GM19023 (cell line): ENCODE results near the gene IRF1.

Source experiments
- ATAC-seq: cut with Tn5 transposase; IDR thresholded peaks from one replicate; pipeline ENCODE4 v1.9.1; 2021; ENCODE audit warnings: mild to moderate bottlenecking, moderate library complexity; ENCODE audit not compliant: unreplicated experiment

The IRF1 gene

DNA sequence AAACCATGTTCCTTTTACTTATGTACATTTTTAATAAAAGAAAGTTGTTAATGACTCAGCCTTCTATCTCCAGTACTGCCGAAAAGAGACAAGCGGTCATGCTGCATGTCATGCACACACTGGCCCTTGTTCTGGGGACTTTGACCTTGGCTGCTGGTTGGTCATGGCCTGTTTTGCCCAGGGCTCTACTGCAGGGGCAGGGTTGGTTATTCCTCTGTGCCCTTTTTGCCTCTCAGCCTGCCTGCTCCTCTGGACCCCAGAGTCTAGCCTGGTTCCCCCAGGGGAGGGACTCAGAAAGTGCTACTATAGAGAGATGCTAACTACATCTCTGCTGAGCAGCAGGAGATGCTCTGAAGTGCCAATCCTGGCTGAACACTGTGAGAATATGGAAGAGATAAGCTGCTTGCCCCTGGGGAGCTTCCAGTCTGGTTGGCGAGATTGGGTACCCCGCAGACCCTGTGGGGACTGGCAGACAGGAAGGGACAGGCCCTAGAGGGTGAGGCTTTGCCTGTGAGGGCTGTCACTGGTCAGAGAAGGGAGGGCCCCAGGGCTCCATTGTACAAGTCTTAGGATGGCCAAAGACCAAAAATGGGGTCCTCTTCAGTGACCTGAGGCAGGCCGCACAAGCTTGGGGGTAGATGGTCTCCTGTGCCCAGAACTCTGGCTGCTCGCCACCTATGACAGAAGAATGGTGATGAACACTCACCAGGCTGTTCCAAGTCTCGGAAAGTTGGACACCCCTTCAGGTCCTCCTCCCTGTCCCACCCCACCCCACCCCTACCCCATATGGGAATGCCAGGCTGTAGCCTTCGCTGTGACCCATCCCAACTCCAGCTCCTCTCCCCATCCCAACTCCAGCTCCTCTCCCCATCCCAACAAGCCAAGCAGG, 14.3 kb downstream of the IRF1 start:
- ATAC-seq: no peak

- no peak for ATAC-seq
These were observed 15.1 kb downstream of the IRF1 start for GRCh38 chr5:132475497-132475882.

GRCh38 chr5:132474881-132475496, 15.6 kb downstream of the IRF1 start:
- ATAC-seq: no peak

GRCh38 chr5:132474131-132474723, 16.3 kb downstream of the IRF1 start:
- ATAC-seq: no peak

GRCh38 chr5:132473668-132474067, 16.9 kb downstream of the IRF1 start:
- no peak for ATAC-seq

DNA sequence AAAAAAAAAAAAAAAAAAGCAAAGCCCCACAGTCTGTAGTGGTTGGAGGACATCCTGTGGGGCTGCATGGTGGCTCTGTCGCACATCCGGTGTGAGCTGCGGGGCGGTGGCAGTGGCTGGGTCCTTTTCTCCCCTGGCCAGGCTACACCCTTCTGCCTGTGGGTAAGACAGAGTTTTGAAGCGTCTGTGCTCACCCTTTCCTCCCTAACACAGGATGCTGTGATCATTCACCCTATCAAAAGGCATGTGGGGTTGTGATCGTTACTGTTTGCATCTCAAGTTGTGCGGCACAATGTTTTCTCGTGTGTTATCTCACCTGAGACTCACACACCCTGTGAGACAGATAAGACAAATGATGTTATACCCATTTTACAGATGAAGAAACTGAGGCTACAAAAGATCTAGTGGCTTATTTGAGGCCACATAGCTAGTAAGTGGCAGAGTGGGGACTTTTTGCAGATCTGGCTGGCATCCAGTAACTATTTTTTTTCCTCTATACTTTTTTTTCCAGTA, 17.5 kb downstream of the IRF1 start:
- peak; percentile 91 for ATAC-seq

- ATAC-seq: no peak
These were observed 18.1 kb downstream of the IRF1 start for GRCh38 chr5:132472431-132472830.

DNA sequence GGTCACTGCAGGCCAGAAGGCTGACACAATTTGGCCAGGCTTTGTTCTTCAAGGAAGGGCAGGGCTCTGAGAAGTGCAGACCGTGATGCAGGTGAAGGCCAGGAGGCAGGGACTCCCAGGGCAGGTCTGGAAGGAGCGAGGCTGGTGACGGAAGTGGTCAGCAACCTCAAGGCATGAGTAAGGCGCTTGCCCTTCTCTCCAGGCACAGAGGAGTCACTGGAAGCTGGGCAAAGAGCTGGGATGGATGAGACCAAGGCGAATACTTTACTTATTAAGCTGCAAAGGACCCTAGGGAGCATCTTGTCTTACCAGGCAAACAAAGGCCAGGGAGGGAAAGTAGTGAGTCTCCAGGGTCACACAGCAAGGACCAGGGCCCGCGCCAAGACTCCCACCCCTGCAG, 18.6 kb downstream of the IRF1 start:
- no peak for ATAC-seq

DNA sequence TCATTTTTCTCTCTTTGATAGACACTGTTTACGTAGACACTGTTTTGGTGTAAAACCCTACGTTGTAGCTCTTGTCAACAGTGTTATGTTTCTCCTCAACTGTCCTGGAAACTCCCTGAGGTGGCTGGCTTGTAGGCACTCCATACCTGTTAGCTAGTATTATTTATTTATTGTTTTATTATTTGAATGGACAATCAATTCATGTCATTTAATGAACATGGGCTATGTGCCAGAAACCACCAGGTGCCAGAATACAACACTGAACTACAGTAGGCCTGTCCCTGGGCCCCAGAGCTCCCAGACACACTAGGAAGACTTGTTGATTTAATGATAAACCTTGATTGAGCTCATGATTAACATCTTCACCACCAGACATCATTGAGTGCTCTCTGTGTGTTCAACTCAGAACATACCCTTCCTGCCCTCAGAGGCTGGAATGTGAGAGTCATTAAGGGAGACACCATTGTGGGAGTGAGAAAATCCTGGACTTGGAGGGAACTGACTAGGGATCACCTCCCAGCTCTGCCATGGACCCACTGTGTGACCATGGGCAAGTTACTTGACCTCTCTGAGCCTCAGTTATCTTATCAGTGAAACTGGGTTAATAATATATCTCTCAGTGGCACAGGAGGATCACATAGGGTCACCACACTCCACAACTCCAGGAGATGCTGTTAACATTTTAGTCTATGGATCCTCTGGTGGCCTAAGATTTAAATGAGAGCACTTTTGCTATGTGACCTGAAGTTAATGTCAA, 19.2 kb downstream of the IRF1 start:
- no peak for ATAC-seq

DNA sequence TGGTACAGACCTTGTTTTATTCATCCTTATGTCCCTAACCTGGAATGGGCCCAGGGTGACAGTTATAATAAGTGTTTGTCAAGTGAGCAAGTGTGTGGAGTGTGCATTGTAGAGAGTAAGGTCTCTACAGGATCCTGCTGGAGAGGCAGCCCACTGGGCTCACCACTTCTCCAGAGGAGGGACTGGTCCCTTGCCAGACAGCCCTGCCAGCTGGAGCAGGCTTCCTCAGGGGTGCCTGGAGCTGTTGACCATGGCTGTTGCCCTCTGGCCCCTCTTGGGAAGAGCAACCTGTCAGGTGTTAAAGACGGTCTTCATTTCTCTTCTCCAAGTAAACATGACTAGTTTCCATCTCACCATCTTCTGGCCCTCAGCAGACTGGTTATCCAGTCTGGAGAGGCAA, 20.0 kb downstream of the IRF1 start:
- ATAC-seq: no peak

DNA sequence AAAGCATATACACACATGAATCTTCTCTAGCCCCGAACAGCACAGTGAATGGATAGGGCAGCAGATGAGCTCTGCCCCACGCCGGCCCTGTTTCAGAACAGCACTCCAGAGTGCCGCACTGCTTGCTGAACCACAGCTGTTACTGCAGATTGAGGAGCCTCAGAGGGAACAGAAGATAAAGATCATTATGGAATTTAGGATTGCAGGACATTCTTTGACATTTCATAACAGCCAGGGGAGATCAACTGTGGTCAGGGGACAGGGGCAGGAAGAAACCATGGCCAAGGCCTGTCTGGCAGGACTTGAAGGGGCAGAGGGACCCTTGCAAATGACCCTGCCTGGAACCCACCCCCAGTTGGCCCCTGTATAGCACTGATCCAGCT, 20.6 kb downstream of the IRF1 start:
- ATAC-seq: no peak

- ATAC-seq: no peak
These were observed 21.1 kb downstream of the IRF1 start for GRCh38 chr5:132469380-132470009.

DNA sequence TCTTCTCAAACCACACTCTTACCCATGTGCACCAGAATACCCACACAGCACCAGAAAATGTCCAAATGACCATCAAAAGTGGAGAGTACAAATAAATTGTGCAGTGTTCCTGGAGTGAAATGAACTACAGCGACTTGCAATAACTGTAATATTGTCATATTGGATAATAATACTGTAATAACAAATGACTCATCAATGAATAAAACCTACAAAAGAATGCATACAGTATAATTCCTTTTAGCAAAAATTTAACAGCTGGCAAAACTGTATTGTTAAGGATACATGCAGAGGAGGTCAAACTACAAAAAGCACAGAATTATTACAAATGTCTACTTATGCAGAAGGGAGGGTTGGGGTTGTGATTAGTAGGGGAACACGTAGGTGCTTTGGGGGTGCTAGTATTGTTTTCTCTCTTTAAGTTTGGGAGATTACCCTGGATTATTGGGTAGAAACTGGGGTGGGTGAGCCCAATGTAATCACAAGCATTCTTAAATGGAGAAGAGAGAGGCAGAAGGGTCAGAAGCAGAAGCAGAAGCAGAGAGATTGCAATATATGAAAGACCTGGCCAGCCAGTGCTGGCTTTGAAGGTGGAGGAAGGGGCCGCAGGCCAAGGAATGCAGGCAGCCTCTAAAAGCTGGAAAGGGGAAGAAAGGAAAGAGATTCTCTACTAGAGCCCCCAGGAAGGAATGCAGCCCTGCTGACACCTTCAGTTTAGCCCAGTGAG, 21.8 kb downstream of the IRF1 start:
- no peak for ATAC-seq

DNA sequence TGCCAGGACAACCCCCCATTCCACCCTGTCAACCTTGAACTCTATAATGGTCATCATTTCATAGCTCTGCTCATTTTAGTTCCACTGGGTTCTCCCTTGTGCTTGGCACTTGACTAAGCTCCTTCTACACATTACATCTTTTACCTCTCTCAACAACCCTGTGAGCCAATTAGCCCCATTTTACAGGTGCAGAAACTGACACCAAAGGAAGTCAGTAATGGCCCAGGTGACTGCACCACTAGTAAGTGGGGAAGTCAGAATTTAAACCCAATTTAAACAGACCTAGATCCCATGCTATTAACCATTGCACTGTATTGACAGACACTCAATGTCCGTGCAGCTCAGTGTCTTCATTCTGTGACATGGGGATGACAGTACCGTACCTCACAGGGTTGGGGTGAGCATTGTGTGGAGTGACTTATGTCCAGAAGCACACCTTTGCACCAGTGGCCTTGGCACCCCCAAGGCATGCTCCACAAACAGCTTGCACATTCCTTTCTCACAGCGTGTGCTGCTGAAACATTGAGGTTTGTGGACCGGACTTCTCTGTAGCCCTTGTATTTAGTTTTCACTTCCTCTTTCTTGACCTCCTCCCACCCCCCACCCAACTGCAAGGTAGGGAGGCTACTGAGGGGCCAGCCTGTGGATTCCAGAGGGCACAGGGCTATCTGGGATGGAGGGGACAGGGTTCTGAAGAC, 23.1 kb downstream of the IRF1 start:
- ATAC-seq: peak; percentile 47

DNA sequence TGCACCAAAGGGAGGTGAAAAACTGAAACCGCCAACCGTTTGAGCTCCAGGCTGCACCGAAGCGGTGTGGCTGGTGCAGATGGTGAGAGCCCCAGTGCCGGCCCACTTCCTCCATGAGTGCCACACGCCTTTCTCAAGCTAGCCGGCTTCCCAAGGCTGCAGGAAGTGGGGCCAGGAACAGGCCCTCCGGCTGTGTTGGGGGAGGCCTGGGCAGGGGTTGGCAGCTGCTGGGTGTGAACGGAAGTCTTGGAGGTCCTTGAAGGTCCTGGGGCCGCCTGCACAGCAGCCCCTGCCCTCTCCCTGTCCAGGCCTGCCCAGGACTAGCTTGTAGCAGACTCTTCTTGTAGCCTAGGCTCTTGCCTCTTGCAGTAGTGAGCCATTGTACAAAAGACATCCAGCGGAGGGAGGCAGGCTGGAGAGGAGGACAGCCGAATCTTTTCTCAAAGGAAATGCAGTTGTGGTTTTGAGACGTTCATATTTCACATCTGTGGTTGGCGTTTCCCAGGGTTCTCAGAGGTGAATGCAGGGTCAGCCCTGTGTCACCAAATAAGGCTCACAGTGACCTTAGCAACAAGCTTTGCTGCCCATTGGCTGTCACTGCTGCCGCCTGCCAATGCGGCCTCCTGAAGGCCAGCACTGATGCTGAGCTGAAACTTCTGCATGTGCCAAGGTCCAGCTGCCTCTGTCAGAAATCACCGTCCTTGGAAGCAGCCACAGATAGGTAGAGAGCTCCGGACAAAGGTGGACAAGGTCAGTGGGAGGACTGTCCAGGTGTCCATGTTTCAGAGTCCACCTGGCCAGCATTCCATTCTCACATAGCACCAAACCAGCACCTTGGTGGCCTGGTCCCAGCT, 23.9 kb downstream of the IRF1 start:
- peak; percentile 64 for ATAC-seq

DNA sequence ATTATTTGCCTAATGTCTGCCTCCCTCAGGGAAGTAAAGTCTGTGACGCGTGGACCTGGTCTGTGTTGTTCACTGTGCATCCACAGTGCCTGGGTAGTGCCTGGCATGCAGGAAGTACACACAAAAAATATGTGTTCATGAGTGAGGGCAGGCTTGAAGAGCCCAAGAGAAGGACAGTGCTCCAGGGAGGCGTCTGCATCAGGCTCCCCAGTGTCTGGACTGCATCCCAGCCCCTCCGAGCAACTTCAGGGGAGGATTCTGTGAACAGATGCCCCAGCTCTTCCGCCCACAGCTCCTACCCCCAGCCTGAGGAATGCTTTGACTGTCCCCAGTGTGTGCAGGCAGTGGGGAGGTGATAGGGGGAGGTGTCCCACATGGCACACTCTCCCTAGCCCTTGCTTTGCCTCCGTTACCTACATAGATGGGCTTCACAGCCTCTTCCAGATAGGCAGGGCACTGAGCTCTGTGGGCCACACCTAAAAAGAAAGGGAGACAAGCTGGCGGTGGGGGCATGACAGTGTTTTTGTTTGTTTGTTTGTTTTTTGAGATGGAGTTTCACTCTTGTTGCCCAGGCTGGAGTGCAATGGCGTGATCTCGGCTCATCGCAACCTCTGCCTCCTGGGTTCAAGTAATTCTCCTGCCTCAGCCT, 25.4 kb downstream of the IRF1 start:
- no peak for ATAC-seq

DNA sequence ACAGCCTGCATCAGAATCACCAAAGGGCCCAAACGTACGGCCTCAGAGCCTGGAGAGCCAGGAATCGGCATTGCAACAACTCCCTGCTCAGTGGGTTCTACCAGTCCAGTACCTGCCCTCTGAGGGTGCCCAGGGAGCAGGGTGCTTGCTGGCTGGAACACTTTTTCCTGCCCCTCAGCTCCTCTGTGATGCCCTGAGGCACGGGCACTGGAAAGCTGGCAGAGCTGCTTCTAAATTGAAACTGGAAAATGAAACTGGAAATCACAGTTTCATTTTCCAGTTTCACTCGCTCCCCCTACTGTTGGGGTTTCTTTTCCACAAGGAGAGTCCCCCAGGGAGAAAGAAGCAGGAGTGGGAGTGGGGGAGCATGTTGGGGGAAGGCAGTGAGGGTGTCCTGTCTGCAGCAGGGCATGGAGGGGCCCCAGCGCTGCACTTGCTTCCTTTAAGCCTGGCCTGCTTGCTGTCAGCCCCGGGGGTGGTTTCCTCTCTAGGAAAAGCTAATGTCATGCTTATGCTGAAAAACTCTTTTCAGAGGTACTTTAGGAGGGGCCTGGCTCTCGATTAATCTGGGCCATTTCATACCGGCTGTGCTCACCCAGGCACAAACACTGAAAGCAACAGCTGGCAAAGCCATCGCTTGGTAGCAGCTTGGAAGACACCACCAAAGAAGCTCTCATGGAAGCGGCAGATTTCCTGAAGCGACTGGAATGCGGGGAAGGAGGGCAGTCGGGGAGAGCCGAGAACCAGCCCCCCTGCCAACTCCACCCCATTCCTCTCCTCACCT, 26.2 kb downstream of the IRF1 start:
- ATAC-seq: no peak
